H1 (cell line): Measurements from ENCODE around the gene ZSCAN5A. TPM values are rescaled to one million over a fixed set of nuclear protein-coding genes. Genes with fewer than 3 reads are reported as not detected.

Source experiments
- CTCF ChIA-PET: fragments of 300-600 bp; sonication (Branson Sonifier 250); formaldehyde crosslinking; loops from one replicate; lab custom pipeline; 2021; ENCODE audit not compliant: partially characterized antibody; lab: Charles Lee
- POLR2A ChIA-PET: fragments of 300-600 bp; sonication (Branson Sonifier 250); formaldehyde crosslinking; loops from one replicate; lab custom pipeline; 2021; ENCODE audit warnings: inconsistent platforms; ENCODE audit not compliant: partially characterized antibody; lab: Charles Lee
- DNase-seq, 2 experiments: peaks; one replicate each; pipeline versions ENCODE4 v3.0.0 to v3.0.0-alpha.2; 2010 to 2022; ENCODE audit warnings: low spot score in 2 of 2, low read depth in 1 of 2, mixed read lengths in 1 of 2
- FAIRE-seq: peaks from 2 replicates; lab custom pipeline; 2011; peaks lifted over from hg19 to GRCh38; lab: Jason Lieb, UNC
- H2AFZ ChIP-seq: 2 replicates; pipeline ENCODE4 v1.8.1; 2012; ENCODE audit warnings: low read length, inconsistent platforms
- H2AK5ac ChIP-seq: 2 replicates; pipeline ENCODE4 v1.6.1; 2013; ENCODE audit warnings: low read depth, low read length
- H2BK120ac ChIP-seq: replicated peaks from 2 replicates; pipeline ENCODE3; 2013; ENCODE audit warnings: low read depth, low read length, inconsistent platforms
- H2BK12ac ChIP-seq: 2 replicates; pipeline ENCODE4 v1.6.1; 2013; ENCODE audit warnings: low read depth, low read length
- H2BK15ac ChIP-seq: 2 replicates; pipeline ENCODE4 v1.6.1; 2013; ENCODE audit warnings: low read length
- H2BK20ac ChIP-seq: 2 replicates; pipeline ENCODE4 v1.6.1; 2013; ENCODE audit warnings: low read length
- H2BK5ac ChIP-seq: 2 replicates; pipeline ENCODE4 v1.6.1; 2013; ENCODE audit warnings: low read depth, low read length
- H3K14ac ChIP-seq: 2 replicates; pipeline ENCODE4 v1.6.1; 2013; ENCODE audit warnings: inconsistent platforms; ENCODE audit not compliant: insufficient read length
- H3K18ac ChIP-seq: 2 replicates; pipeline ENCODE4 v1.6.1; 2013; ENCODE audit warnings: low read length; ENCODE audit errors: extremely low read depth
- H3K23ac ChIP-seq: 2 replicates; pipeline ENCODE4 v1.6.1; 2013; ENCODE audit warnings: inconsistent platforms; ENCODE audit not compliant: insufficient read length
- H3K23me2 ChIP-seq: 2 replicates; pipeline ENCODE4 v1.6.1; 2013; ENCODE audit warnings: low read depth, low read length
- H3K27ac ChIP-seq: 2 replicates; pipeline ENCODE4 v1.6.1; 2011; ENCODE audit warnings: low read depth, low read length, inconsistent platforms
- H3K27me3 ChIP-seq, 4 experiments: replicated peaks in 1 of 4; 1 replicate in 1 of 4; 2 replicates in 3 of 4; pipeline versions ENCODE4 v1.6.1 to v1.8.1; 2011 to 2013; ENCODE audit warnings: low read length in 3 of 4, mild to moderate bottlenecking in 3 of 4, inconsistent platforms in 2 of 4, mixed read lengths in 2 of 4, moderate library complexity in 1 of 4; ENCODE audit not compliant: control insufficient read depth in 3 of 4, insufficient read depth in 3 of 4; ENCODE audit errors: extremely low read depth in 1 of 4
- H3K36me3 ChIP-seq, 4 experiments: 2 replicates each; pipeline versions ENCODE4 v1.6.1 to v1.8.1; 2011 to 2013; ENCODE audit warnings: mild to moderate bottlenecking in 4 of 4, low read length in 3 of 4, moderate library complexity in 2 of 4, control low read depth in 1 of 4, inconsistent platforms in 1 of 4; ENCODE audit not compliant: insufficient read depth in 4 of 4, control insufficient read depth in 2 of 4
- H3K4ac ChIP-seq: replicated peaks from 2 replicates; pipeline ENCODE3; 2013; ENCODE audit warnings: low read length, low read depth, mixed read lengths, inconsistent platforms; ENCODE audit not compliant: insufficient read length
- H3K4me1 ChIP-seq, 4 experiments: replicated peaks in 1 of 4; 1 replicate in 1 of 4; 2 replicates in 3 of 4; pipeline versions ENCODE4 v1.6.1 to v1.8.1; 2011 to 2013; ENCODE audit warnings: low read length in 3 of 4, inconsistent platforms in 2 of 4, mixed read lengths in 1 of 4; ENCODE audit not compliant: insufficient read depth in 4 of 4, control insufficient read depth in 3 of 4
- H3K4me2 ChIP-seq, 2 experiments: 2 replicates each; pipeline versions ENCODE4 v1.6.1 to v1.8.1; 2011 to 2013; ENCODE audit warnings: low read depth in 2 of 2, low read length in 2 of 2, control low read depth in 1 of 2, inconsistent platforms in 1 of 2, mild to moderate bottlenecking in 1 of 2; ENCODE audit not compliant: insufficient read depth in 1 of 2
- H3K4me3 ChIP-seq, 4 experiments: fragments of 200-600, 300-600 bp in 1 of 4; sonication (generic), shearing (Covaris generic), sonication (Bioruptor Twin) in 1 of 4; 2 replicates each; pipeline versions ENCODE4 v1.5.1 to v1.8.1; 2011 to 2016; ENCODE audit warnings: low read length in 4 of 4, low read depth in 3 of 4, control low read depth in 2 of 4, inconsistent platforms in 2 of 4, mild to moderate bottlenecking in 2 of 4, mixed read lengths in 1 of 4, moderate library complexity in 1 of 4; ENCODE audit not compliant: insufficient read depth in 2 of 4; ENCODE audit errors: extremely low read depth in 1 of 4
- H3K56ac ChIP-seq: replicated peaks from 2 replicates; pipeline ENCODE3; 2013; ENCODE audit warnings: low read depth, mild to moderate bottlenecking, mixed read lengths, low read length, inconsistent platforms; ENCODE audit not compliant: insufficient read length
- H3K79me1 ChIP-seq: 2 replicates; pipeline ENCODE4 v1.6.1; 2013; ENCODE audit warnings: low read depth, low read length, control low read depth
- H3K79me2 ChIP-seq, 2 experiments: 2 replicates each; pipeline versions ENCODE4 v1.6.1 to v1.8.1; 2012 to 2013; ENCODE audit warnings: low read length in 2 of 2, mild to moderate bottlenecking in 2 of 2, inconsistent platforms in 1 of 2; ENCODE audit not compliant: insufficient read depth in 2 of 2, control insufficient read depth in 1 of 2
- H3K9ac ChIP-seq, 4 experiments: replicated peaks in 1 of 4; 1 replicate in 1 of 4; 2 replicates in 3 of 4; pipeline versions ENCODE4 v1.6.1 to v1.8.1; 2011 to 2013; ENCODE audit warnings: low read depth in 3 of 4, low read length in 3 of 4, control low read depth in 2 of 4, mild to moderate bottlenecking in 2 of 4, moderate library complexity in 2 of 4, inconsistent platforms in 1 of 4; ENCODE audit errors: extremely low read depth in 1 of 4
- H3K9me3 ChIP-seq, 2 experiments: 2 replicates each; pipeline versions ENCODE4 v1.6.1 to v1.8.1; 2012 to 2013; ENCODE audit warnings: mild to moderate bottlenecking in 2 of 2, moderate library complexity in 2 of 2, control low read depth in 1 of 2, inconsistent platforms in 1 of 2, low read depth in 1 of 2, low read length in 1 of 2, mixed read lengths in 1 of 2; ENCODE audit not compliant: insufficient read depth in 2 of 2
- H4K20me1 ChIP-seq, 2 experiments: replicated peaks in 1 of 2; 2 replicates each; pipeline versions ENCODE3 to v1.8.1; 2011 to 2013; ENCODE audit warnings: inconsistent platforms in 2 of 2, low read length in 2 of 2, mild to moderate bottlenecking in 1 of 2; ENCODE audit not compliant: insufficient read depth in 2 of 2, control insufficient read depth in 1 of 2
- H4K5ac ChIP-seq: 2 replicates; pipeline ENCODE4 v1.6.1; 2013; ENCODE audit warnings: low read length, low read depth, mixed read lengths, inconsistent platforms; ENCODE audit not compliant: insufficient read length
- H4K8ac ChIP-seq: 2 replicates; pipeline ENCODE4 v1.8.0; 2013; ENCODE audit warnings: mild to moderate bottlenecking, moderate library complexity, low read length, inconsistent platforms; ENCODE audit not compliant: insufficient read depth; ENCODE audit errors: extremely low read depth
- H4K91ac ChIP-seq: replicated peaks from 2 replicates; pipeline ENCODE3; 2013; ENCODE audit warnings: low read length, mixed read lengths, inconsistent platforms; ENCODE audit not compliant: insufficient read length
- BACH1 ChIP-seq: IDR thresholded peaks from 2 replicates; pipeline ENCODE4 v1.6.1; 2012; ENCODE audit warnings: low read length, improper control_type of control experiment
- BCL11A ChIP-seq, 2 experiments: IDR thresholded peaks; one replicate each; pipeline ENCODE4 v1.6.1; 2011; ENCODE audit warnings: low read depth in 2 of 2, low read length in 2 of 2, mild to moderate bottlenecking in 2 of 2
- EGR1 ChIP-seq: IDR thresholded peaks from 2 replicates; pipeline ENCODE4 v1.6.1; 2011; ENCODE audit warnings: low read depth, low read length, borderline replicate concordance
- GTF2F1 ChIP-seq: IDR thresholded peaks from 2 replicates; pipeline ENCODE4 v1.6.1; 2012; ENCODE audit warnings: low read depth, low read length, improper control_type of control experiment, borderline replicate concordance
- KDM1A ChIP-seq: fragments of 200-600, 300-600 bp; sonication (generic); IDR thresholded peaks from 2 replicates; pipeline ENCODE4 v1.7.1; 2016; ENCODE audit warnings: mild to moderate bottlenecking, low read length, borderline replicate concordance
- KDM5A ChIP-seq: fragments of 200-600 bp; IDR thresholded peaks from 2 replicates; pipeline ENCODE4 v1.7.1; 2012; ENCODE audit warnings: mild to moderate bottlenecking, low read length, inconsistent platforms, mixed read lengths
- RFX5 ChIP-seq: IDR thresholded peaks from 2 replicates; pipeline ENCODE4 v1.6.1; 2011; ENCODE audit warnings: low read depth, low read length, improper control_type of control experiment, borderline replicate concordance
- TBP ChIP-seq: IDR thresholded peaks from 2 replicates; pipeline ENCODE4 v1.6.1; 2011; ENCODE audit warnings: low read depth, low read length, improper control_type of control experiment
- TEAD4 ChIP-seq: IDR thresholded peaks from 2 replicates; pipeline ENCODE4 v1.6.1; 2012; ENCODE audit warnings: low read depth, low read length, inconsistent platforms, mixed read lengths
- WGBS, 2 experiments: shearing (Covaris generic) in 1 of 2; methylation state at CpG; one replicate each; pipeline versions ENCODE4 v1.1.6 to v1.1.7; 2013 to 2015; ENCODE audit warnings: low lambda C conversion rate in 2 of 2, mixed read lengths in 2 of 2, inconsistent platforms in 1 of 2, low coverage in 1 of 2, missing lambda C conversion rate in 1 of 2; ENCODE audit not compliant: insufficient replicate concordance in 2 of 2, insufficient coverage in 1 of 2, insufficient read length in 1 of 2; ENCODE audit errors: extremely low coverage in 1 of 2, missing lambda C conversion rate in 1 of 2; 5-methylcytosine and 5-hydroxymethylcytosine counted together
- polyA plus RNA-seq, 7 experiments: library from polyadenylated mRNA; depleted of rRNA in 3 of 7; stranded (reverse) in 5 of 7; unstranded in 2 of 7; fragments of >200 nt in 5 of 7; fragments of 200-250 nt in 2 of 7; gene quantifications; 1 replicate in 5 of 7; 2 replicates in 1 of 7; 4 replicates in 1 of 7; pipeline versions ENCODE4 v1.2.1 to v1.2.3, GENCODE V29; 2011 to 2013; ENCODE audit warnings: missing spikeins in 2 of 7, mixed read lengths in 2 of 7
- total RNA-seq: library from RNA; stranded (reverse); fragmentation: NEBNext Ultra II Directional; extraction: Animal tissue kit (Norgen Biotek cat#: 25700); gene quantifications from 2 replicates; pipeline ENCODE4 v1.2.1, GENCODE V29; 2021
- TF ChIP-seq, protein P1 (sequence below): IDR thresholded peaks from 2 replicates; pipeline ENCODE4 v1.6.1; 2012; ENCODE audit warnings: low read length, inconsistent platforms

Gene ZSCAN5A
- total and polyA plus RNA-seq, 2 of the 8 experiments (the other 6 are each of a cell fraction or from before 2014, with no cell fraction given) = 8.6 to 11.0 TPM

DNA sequence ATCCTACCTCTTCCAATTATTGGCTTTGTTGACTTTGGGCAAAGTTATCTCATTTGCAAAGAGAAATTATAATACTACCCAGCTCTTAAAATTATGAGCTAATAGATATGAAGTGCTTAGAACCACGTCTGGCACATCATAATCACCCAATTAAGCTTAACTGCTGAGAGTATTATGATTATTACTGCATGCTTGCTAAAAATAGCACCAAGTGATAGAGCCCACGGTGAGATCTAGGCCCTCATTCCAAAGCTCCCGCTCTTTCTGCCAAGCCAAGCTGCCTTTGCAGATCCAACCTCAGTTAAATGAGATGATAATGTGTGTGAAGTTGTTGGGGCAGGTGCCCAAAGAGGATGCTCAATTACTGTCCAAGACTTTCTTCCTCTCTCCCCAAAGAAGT is 48.6 kb downstream of the ZSCAN5A start:
- Histone ChIP-seq H3K23me2 (no peaks in the 10 kb centered on the region), H4K5ac (no peak overlapping the region), H4K8ac (no peak overlapping the region), H2AK5ac (no peak overlapping the region), H3K79me2 (no peaks in the 10 kb centered on the region), H3K4me3 (no peak overlapping the region), H3K14ac (no peak overlapping the region), H2BK20ac (no peak overlapping the region), H3K4me1 (no peaks in the 10 kb centered on the region), H3K79me1 (no peaks in the 10 kb centered on the region), H3K27me3 (no peaks in the 10 kb centered on the region), H4K20me1 (no peaks in the 10 kb centered on the region), H4K91ac (no peak overlapping the region), H2BK12ac (no peak overlapping the region), H3K9ac (no peak overlapping the region), H3K9me3 (no peaks in the 10 kb centered on the region), H2AFZ (no peak overlapping the region), H3K4ac (no peak overlapping the region), H3K56ac (no peak overlapping the region), H3K36me3 (no peaks in the 10 kb centered on the region), H3K23ac (no peak overlapping the region), H2BK15ac (no peak overlapping the region), H2BK120ac (no peak overlapping the region), H3K27ac (no peak overlapping the region), H3K4me2 (no peak overlapping the region), H3K18ac (no peak overlapping the region), H2BK5ac (no peak overlapping the region)
- DNase-seq = no peak
- ChIA-PET POLR2A (no interaction called here), CTCF (interaction anchor here (0.6 to 1.9 kb wide), 9 partner anchors 11 to 113 kb away, joined by 3 to 11 read pairs (median 4); no protein-coding TSS in a partner anchor)
- FAIRE-seq = no peak
- TF ChIP-seq TEAD4 (no peak), GTF2F1 (no peak), KDM1A (no peak), BACH1 (no peak), EGR1 (no peak), TBP (no peak), KDM5A (no peak), BCL11A (IDR thresholded peaks at IDR 0.05; ENCODE audit: low read depth in 2 of 2, low read length in 2 of 2) (no peak), RFX5 (no peak)
- TF ChIP-seq, protein P1, sequence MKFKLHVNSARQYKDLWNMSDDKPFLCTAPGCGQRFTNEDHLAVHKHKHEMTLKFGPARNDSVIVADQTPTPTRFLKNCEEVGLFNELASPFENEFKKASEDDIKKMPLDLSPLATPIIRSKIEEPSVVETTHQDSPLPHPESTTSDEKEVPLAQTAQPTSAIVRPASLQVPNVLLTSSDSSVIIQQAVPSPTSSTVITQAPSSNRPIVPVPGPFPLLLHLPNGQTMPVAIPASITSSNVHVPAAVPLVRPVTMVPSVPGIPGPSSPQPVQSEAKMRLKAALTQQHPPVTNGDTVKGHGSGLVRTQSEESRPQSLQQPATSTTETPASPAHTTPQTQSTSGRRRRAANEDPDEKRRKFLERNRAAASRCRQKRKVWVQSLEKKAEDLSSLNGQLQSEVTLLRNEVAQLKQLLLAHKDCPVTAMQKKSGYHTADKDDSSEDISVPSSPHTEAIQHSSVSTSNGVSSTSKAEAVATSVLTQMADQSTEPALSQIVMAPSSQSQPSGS = no peak
- WGBS, 2 experiments = 80% methylated on average over 3 of the region's 3 CpGs; no CpG with 5 or more reads in 1 of the 2 experiments
